Caco-2 (cell line): ENCODE results near the gene OLFM1. TPM values are rescaled to one million over a fixed set of nuclear protein-coding genes. Genes with fewer than 3 reads are reported as not detected.

Experiments used
- BruUV-seq: library from RNA; stranded (reverse); fragments of 400-500 nt; replicated peaks from 2 replicates; lab custom pipeline; 2021; lab: Mats Ljungman, UMichigan
- CTCF ChIA-PET: fragments of 300-600 bp; sonication (Branson Sonifier 250); formaldehyde crosslinking; loops from one replicate; lab custom pipeline; 2022; ENCODE audit warnings: antibody characterized with exemption; lab: Charles Lee
- POLR2A ChIA-PET: fragments of 300-600 bp; sonication (Branson Sonifier 250); formaldehyde crosslinking; loops from one replicate; lab custom pipeline; 2022; ENCODE audit warnings: antibody characterized with exemption; lab: Charles Lee
- DNase-seq, 2 experiments: peaks; one replicate each; pipeline versions ENCODE4 v3.0.0 to v3.0.0-alpha.2; 2020 to 2022
- H3K27me3 ChIP-seq: replicated peaks from 2 replicates; pipeline ENCODE4 v1.6.0; 2011; ENCODE audit warnings: low read length; ENCODE audit not compliant: control insufficient read depth, insufficient read depth
- H3K36me3 ChIP-seq: 2 replicates; pipeline ENCODE4 v1.5.1; 2011; ENCODE audit warnings: low read length; ENCODE audit not compliant: control insufficient read depth, insufficient read depth
- H3K4me1 ChIP-seq: fragments of 250-450 bp; sonication (Bioruptor Pico); 2 replicates; pipeline ENCODE4 v1.5.1; 2020; ENCODE audit warnings: mild to moderate bottlenecking
- H3K4me3 ChIP-seq: 2 replicates; pipeline ENCODE4 v1.5.1; 2011; ENCODE audit warnings: low read depth, mild to moderate bottlenecking, control low read depth, low read length
- H3K9me3 ChIP-seq: fragments of 250-450 bp; sonication (Bioruptor Pico); 2 replicates; pipeline ENCODE4 v1.5.1; 2020; ENCODE audit warnings: mild to moderate bottlenecking, moderate library complexity
- H3K27ac Mint-ChIP-seq: one replicate; pipeline ENCODE4 v1.8.0; 2022; ENCODE audit warnings: mixed read lengths; ENCODE audit not compliant: unreplicated experiment
- H3K27me3 Mint-ChIP-seq: one replicate; pipeline ENCODE4 v1.8.0; 2022; ENCODE audit warnings: mixed read lengths; ENCODE audit not compliant: insufficient read depth, unreplicated experiment
- H3K36me3 Mint-ChIP-seq: one replicate; pipeline ENCODE4 v1.8.0; 2022; ENCODE audit warnings: mild to moderate bottlenecking, mixed read lengths; ENCODE audit not compliant: insufficient read depth, unreplicated experiment
- H3K4me1 Mint-ChIP-seq: one replicate; pipeline ENCODE4 v1.8.0; 2022; ENCODE audit warnings: low read depth, mixed read lengths; ENCODE audit not compliant: unreplicated experiment
- H3K4me3 Mint-ChIP-seq: one replicate; pipeline ENCODE4 v1.8.0; 2022; ENCODE audit warnings: mild to moderate bottlenecking, moderate library complexity, mixed read lengths; ENCODE audit not compliant: unreplicated experiment
- H3K9me3 Mint-ChIP-seq: one replicate; pipeline ENCODE4 v1.8.0; 2022; ENCODE audit warnings: mixed read lengths; ENCODE audit not compliant: unreplicated experiment
- CTCF ChIP-seq, 2 experiments: fragments of 200-600 bp in 1 of 2; IDR thresholded peaks; 1 replicate in 1 of 2; 2 replicates in 1 of 2; pipeline versions ENCODE4 v1.5.1 to v1.8.0; 2011 to 2022; ENCODE audit warnings: antibody characterized with exemption in 1 of 2, control low read depth in 1 of 2, inconsistent platforms in 1 of 2, low read depth in 1 of 2, low read length in 1 of 2, mild to moderate bottlenecking in 1 of 2, moderate library complexity in 1 of 2; ENCODE audit not compliant: insufficient read depth in 1 of 2, severe bottlenecking in 1 of 2, unreplicated experiment in 1 of 2
- intact Hi-C: fragments of 100-400 bp; cut with micrococcal nuclease; formaldehyde crosslinking; loops from one replicate; pipeline ENCODE4 v1.10.0; 2022; ENCODE audit not compliant: unreplicated experiment
- total RNA-seq: library from RNA; stranded (reverse); gene quantifications from 2 replicates; pipeline ENCODE4 v1.2.3, GENCODE V29; 2022

Gene OLFM1
- total RNA-seq, 1 experiment from 2014 or later: not detected

DNA sequence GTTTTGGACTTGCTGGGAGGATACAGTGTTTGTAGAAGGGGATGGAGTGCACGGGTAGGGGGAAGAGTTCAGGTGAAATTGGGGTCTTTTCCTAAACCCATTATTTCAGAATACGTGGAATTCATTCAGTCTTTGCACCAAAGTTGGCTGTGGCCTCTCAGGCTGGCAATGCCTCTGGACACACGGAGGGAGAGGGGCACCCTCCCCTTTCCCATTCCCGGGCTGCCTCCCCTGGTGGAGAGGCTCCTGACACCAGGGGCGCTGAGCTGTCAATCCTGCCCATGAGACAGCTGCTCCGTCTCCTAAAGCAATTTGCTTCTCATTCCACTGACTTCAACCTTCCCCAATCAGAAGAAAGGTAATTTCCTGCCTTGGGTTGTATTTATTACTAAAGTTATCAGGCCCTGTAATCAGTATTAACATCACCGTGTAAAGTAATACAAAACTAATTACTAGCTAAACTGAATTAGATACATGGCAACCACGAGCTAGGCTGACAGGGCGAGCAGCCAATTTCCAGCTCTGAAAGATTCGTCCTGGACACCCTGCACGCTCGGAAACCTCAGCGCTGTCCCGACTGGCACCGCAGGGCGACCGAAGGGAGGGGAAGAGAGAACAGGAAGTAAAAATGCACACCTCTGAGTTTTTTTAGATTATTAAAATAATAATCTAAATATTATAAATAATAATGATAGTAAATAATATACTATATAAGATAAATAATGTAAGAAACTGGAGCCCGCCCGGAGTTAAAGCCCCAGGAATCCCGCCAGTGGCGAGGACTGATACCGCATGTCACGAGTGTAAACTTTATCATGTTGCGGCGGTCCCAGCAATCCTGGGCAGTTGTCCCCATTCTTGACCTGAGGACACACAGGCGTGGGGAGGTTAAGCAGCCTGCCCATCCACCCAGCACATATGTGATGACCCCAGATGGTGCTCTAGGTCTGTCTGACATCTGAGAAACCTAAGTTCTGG is 6.9 kb upstream of the OLFM1 start:
- POLR2A ChIA-PET: no interaction called here
- Histone ChIP-seq H3K9me3 (no peaks in the 10 kb centered on the region), H3K4me1 (no peaks in the 10 kb centered on the region), H3K27me3 (no peaks in the 10 kb centered on the region; the same call in 1 of the 2 replicates), H3K36me3 (no peaks in the 10 kb centered on the region), H3K4me3 (no peak overlapping the region)
- CTCF ChIA-PET: no interaction called here
- Mint-ChIP-seq H3K27me3 (peaks cover 17% of the 10 kb centered on the region), H3K4me3 (no peak overlapping the region), H3K9me3 (no peaks in the 10 kb centered on the region), H3K27ac (no peak overlapping the region), H3K4me1 (no peaks in the 10 kb centered on the region), H3K36me3 (no peaks in the 10 kb centered on the region)
- DNase-seq: peak in 1 of 2 experiments; percentile 9
- no TSS peak for BruUV-seq
- no peak for TF ChIP-seq CTCF (IDR thresholded peaks at IDR 0.05; ENCODE audit: insufficient read depth in 1 of 2, low read depth in 1 of 2, low read length in 1 of 2, severe bottlenecking in 1 of 2, unreplicated experiment in 1 of 2)
- intact Hi-C loops: no loop called here

DNA sequence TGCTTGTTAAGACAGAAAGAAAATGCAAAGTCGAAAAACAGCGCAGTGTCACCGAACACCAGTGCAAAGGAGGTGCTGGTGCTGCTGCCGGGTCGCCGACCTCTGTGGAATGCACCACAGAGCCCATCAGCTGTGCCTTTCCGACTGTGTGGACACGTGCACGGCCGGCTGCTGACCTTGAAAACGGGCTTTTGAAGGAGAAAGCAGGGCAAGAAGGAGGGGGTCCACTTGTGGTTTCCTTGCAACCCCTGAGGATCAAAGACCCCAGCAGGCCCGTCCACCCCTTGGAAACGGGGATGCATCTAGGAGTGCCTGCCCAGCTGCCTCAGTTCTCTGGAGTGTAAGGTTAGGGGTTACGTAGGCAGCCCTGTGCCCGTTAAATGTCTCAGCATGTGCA is 6.2 kb upstream of the OLFM1 start:
- DNase-seq: no peak
- Mint-ChIP-seq H3K4me1 (peaks cover 5% of the 10 kb centered on the region), H3K9me3 (no peaks in the 10 kb centered on the region), H3K27ac (no peak overlapping the region), H3K36me3 (no peaks in the 10 kb centered on the region), H3K27me3 (peaks cover 24% of the 10 kb centered on the region), H3K4me3 (no peak overlapping the region)
- H3K4me3 ChIP-seq: no peak overlapping the region
- POLR2A ChIA-PET: no interaction called here
- intact Hi-C loops: no loop called here
- TF ChIP-seq CTCF (IDR thresholded peaks at IDR 0.05; ENCODE audit: insufficient read depth in 1 of 2, low read depth in 1 of 2, low read length in 1 of 2, severe bottlenecking in 1 of 2, unreplicated experiment in 1 of 2): no peak
- no TSS peak for BruUV-seq
- H3K4me1 ChIP-seq: no peaks in the 10 kb centered on the region
- H3K27me3 ChIP-seq: no peaks in the 10 kb centered on the region; the same call in 1 of the 2 replicates
- CTCF ChIA-PET: no interaction called here
- no peaks in the 10 kb centered on the region for H3K9me3 ChIP-seq
- no peaks in the 10 kb centered on the region for H3K36me3 ChIP-seq

DNA sequence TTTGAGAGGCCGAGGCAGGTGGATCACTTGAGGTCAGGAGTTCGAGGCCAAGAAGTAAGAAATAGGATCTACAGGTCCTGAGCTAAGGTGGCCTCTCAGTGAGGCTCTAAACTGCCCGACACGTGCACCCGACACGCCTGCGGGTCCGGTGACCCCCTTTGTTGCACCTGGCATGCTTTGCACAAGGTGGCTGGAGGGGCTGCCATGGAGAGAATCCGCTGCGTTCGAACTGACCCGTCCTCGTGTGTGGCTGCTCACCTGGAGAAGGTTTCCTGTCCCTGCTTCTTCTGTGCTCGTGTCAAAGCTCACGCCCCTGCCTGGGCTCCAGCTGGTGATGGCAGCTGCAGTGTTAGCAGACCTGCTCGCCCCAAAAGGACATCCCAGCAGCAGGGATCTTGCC is 5.7 kb upstream of the OLFM1 start:
- ChIA-PET POLR2A (no interaction called here), CTCF (no interaction called here)
- BruUV-seq: no TSS peak
- peaks cover 7% of the 10 kb centered on the region for H3K4me1 Mint-ChIP-seq
- no peak overlapping the region for H3K4me3 ChIP-seq
- no peaks in the 10 kb centered on the region for H3K4me1 ChIP-seq
- intact Hi-C loops: no loop called here
- TF ChIP-seq CTCF (IDR thresholded peaks at IDR 0.05; ENCODE audit: insufficient read depth in 1 of 2, low read depth in 1 of 2, low read length in 1 of 2, severe bottlenecking in 1 of 2, unreplicated experiment in 1 of 2): no peak
- H3K9me3 Mint-ChIP-seq: no peaks in the 10 kb centered on the region
- no peaks in the 10 kb centered on the region for H3K36me3 Mint-ChIP-seq
- no peaks in the 10 kb centered on the region for H3K36me3 ChIP-seq
- no peaks in the 10 kb centered on the region for H3K9me3 ChIP-seq
- peaks cover 25% of the 10 kb centered on the region for H3K27me3 Mint-ChIP-seq
- H3K27ac Mint-ChIP-seq: no peak overlapping the region
- no peak for DNase-seq
- no peaks in the 10 kb centered on the region; the same call in 1 of the 2 replicates for H3K27me3 ChIP-seq
- H3K4me3 Mint-ChIP-seq: no peak overlapping the region
